Muscle layer of colon (tissue), 2 donors: ENCODE data around the gene OBSL1.

Experiments
- H3K27ac ChIP-seq: one replicate; pipeline ENCODE4 v1.7.0; 2013; ENCODE audit warnings: low read depth, mild to moderate bottlenecking, low read length, moderate library complexity
- H3K27me3 ChIP-seq, 2 donors: one replicate each; pipeline ENCODE4 v1.7.0; 2013; ENCODE audit warnings: low read length in 2 of 2, mild to moderate bottlenecking in 2 of 2; ENCODE audit not compliant: insufficient read depth in 2 of 2, control insufficient read depth in 1 of 2
- H3K36me3 ChIP-seq: one replicate; pipeline ENCODE4 v1.7.0; 2013; ENCODE audit warnings: mild to moderate bottlenecking, low read length; ENCODE audit not compliant: insufficient read depth
- H3K4me1 ChIP-seq: one replicate; pipeline ENCODE4 v1.7.0; 2013; ENCODE audit warnings: mild to moderate bottlenecking, low read length; ENCODE audit not compliant: insufficient read depth
- H3K4me3 ChIP-seq, 2 donors: one replicate each; pipeline ENCODE4 v1.7.0; 2013; ENCODE audit warnings: low read length in 2 of 2, low read depth in 1 of 2, mild to moderate bottlenecking in 1 of 2, moderate library complexity in 1 of 2
- H3K9ac ChIP-seq: one replicate; pipeline ENCODE4 v1.7.0; 2013; ENCODE audit warnings: low read length
- H3K9me3 ChIP-seq: one replicate; pipeline ENCODE4 v1.7.0; 2013; ENCODE audit warnings: mild to moderate bottlenecking, low read length
- donor health status: abdominal sarcoma.
- donor health status: Adenocarcinoma of cecum.

OBSL1 gene

DNA sequence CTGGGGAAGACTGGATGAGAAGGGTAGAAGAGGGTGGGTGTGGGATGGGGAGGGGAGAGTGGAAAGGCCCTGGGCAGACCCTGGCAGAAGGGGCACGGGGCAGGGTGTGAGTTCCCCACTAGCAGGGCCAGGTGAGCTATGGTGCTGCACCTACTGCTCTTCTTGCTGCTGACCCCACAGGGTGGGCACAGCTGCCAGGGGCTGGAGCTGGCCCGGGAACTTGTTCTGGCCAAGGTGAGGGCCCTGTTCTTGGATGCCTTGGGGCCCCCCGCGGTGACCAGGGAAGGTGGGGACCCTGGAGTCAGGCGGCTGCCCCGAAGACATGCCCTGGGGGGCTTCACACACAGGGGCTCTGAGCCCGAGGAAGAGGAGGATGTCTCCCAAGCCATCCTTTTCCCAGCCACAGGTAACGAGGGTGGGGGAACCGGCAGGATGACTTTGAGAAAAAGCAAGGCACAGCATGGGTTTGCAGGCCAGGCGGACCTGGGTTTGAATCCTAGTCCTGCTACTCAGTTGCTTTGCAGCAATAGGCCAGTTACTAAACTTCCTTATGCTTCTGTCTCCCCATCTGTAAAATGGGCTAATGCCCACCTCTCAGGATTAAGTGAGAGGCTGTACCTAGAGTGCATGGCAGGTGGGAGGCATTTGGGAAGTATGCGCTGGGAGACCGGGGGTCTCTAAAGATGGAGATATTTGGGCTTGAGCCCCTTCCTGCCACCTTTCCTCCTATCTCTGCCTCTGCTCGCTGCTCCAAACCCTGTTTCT is 1.1 kb upstream of the OBSL1 start, which contains the start of gene INHA:
Gene INHA (plus strand): TSS at position 74 of the 765 bp plus-strand sequence. CDS start 65 bp downstream, at position 139.
- Histone ChIP-seq H3K27me3 (peaks cover 0 to 9% of the 10 kb centered on the region in 2 donors), H3K9ac (no peak within 1 kb of the TSS), H3K9me3 (no peaks in the 10 kb centered on the region), H3K27ac (peak within 1 kb of the TSS; percentile 54), H3K36me3 (peaks cover 9% of the 10 kb centered on the region), H3K4me3 (peak within 1 kb of the TSS; percentile 25 to 46), H3K4me1 (peaks cover 15% of the 10 kb centered on the region)

DNA sequence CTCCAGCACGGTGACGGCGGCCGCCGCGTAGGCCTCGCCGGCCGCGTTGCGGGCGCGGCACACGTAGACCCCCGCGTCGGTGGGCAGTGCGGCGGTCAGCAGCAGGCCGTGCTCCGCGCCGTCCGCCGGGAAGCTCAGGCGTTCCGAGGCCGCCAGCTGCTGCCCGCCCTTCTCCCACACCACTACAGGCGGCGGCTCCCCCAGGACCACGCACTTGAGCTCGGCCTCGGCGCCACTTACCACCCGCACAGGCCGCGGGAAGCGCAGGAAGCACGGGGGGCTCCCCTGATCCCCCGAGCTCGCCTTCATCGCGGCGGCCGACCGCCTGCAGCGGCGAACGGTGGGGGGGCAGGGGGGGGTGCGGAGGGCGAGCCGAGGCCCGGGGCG is 422 bp downstream of the OBSL1 start:
- H3K9ac ChIP-seq = no peak overlapping the region
- no peaks in the 10 kb centered on the region for H3K27me3 ChIP-seq
- H3K36me3 ChIP-seq = peaks cover 12% of the 10 kb centered on the region
- H3K4me1 ChIP-seq = peaks cover 15% of the 10 kb centered on the region
- H3K27ac ChIP-seq = peak overlapping the region; percentile 5
- no peaks in the 10 kb centered on the region for H3K9me3 ChIP-seq
- peak overlapping the region; percentile 45 to 46 for H3K4me3 ChIP-seq

DNA sequence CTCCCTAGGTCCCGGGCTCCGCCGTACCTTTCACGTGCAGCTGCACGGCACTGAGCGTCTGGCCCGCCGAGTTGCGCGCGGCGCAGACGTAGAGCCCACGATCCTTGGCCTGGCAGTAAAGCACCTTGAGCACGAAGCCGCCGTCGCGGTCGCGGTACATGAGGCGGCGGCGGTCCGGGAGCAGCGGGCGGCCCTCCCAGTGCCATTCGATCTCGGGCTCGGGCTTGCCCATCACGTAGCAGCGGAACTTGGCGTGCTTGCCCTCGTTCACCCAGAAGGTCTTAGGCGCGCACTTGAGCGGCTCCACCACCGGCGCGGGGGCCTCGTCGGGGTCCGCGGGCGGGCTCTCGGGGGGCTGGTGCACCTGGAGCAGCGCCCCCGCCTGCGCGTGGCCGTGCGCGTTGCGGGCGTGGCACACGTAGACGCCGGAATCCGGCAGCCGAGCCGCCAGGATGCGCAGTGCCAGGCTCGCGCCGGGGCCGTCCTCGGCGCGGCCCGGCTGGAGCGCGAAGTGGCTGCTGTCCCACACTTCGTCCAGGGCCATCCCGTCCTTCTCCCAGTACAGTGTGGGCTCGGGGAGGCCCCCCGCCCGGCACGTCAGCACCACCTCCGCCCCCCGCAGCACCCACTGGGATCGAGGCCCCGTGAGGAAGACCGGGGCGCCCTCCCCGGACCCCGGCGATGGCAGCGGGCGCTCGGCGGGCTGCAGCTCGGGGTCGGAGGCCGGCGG is 980 bp downstream of the OBSL1 start:
- peaks cover 15% of the 10 kb centered on the region for H3K4me1 ChIP-seq
- H3K27me3 ChIP-seq = no peaks in the 10 kb centered on the region
- H3K9ac ChIP-seq = no peak overlapping the region
- peak overlapping the region; percentile 5 for H3K27ac ChIP-seq
- no peaks in the 10 kb centered on the region for H3K9me3 ChIP-seq
- H3K36me3 ChIP-seq = peaks cover 15% of the 10 kb centered on the region
- peak overlapping the region; percentile 45 to 46 for H3K4me3 ChIP-seq

DNA sequence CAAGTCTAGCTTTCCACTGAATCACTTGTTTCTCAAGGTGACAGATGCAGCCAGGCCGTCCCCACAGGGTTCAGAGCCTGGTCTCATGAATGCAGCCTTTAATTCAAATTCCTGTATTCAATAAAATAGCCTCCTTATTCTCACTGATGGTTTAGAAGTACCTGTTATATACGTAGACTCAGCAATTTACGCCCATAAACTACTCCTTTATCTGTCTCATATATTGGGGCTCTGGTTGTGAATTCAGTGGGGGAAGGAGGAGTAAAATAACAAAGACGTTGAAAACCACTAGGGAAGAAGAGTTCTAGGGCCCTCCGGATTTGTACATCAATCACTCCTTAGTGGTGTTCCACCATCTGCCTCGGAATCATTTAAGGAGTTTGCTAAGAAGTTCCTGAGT is 1.7 kb downstream of the OBSL1 start:
- Histone ChIP-seq H3K27me3 (no peaks in the 10 kb centered on the region), H3K4me1 (peaks cover 15% of the 10 kb centered on the region), H3K9ac (no peak overlapping the region), H3K36me3 (peaks cover 15% of the 10 kb centered on the region), H3K27ac (no peak overlapping the region), H3K9me3 (no peaks in the 10 kb centered on the region), H3K4me3 (no peak overlapping the region)

DNA sequence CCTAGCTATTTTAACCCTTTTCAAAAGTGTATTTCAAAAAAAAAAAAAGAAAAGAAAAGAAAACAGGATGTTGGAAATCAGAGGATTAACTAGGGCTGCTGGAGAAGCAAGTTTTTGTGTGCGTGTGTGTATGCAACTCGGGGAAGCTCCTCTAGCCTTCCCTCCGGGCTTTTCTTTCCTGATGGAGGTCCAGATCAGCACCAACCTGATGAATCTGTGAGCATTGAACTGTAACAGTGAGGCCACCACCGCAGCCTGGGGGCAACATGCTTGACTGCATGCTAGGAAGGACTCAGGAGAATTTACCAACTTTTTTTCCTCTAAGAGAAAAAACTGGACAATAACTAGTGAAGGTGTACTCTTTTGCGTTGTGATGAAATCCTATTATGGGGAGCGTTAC is 2.3 kb downstream of the OBSL1 start:
- H3K4me3 ChIP-seq = no peak overlapping the region

DNA sequence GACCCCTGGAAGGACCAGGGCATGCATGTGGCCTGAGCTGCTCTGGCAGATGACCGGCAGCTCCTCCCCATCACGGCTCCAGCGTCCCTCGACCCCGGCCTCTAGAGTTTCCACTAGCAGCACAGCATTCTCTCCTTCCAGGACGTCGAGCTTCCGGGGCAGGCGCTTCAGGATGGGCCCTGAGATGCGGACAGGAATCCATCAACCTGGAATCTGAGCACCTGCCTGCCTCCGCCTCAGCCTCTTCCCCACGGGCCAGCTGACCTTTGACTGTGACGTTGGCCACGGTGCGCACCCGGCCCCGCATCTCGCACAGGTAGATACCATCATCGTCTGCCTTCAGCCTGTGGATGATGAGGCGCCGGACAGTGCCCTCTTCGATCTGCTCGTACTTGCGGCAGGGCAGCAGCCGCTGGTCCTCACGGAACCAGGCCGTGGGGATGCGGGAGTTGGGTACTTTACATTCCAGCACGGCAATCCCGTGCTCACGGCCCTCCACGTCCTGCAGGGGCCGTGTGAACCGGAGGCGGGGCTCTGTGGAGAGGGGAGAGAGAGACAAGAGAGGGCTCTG is 3.5 kb downstream of the OBSL1 start:
- Histone ChIP-seq H3K36me3 (peaks cover 26% of the 10 kb centered on the region), H3K9me3 (no peaks in the 10 kb centered on the region), H3K27me3 (no peaks in the 10 kb centered on the region), H3K4me1 (peaks cover 15% of the 10 kb centered on the region), H3K9ac (no peak overlapping the region), H3K27ac (no peak overlapping the region), H3K4me3 (no peak overlapping the region)

More for the DNA sequence above, 2.3 kb downstream of the OBSL1 start:
- Histone ChIP-seq H3K27ac (no peak overlapping the region), H3K9ac (no peak overlapping the region), H3K27me3 (no peaks in the 10 kb centered on the region), H3K9me3 (no peaks in the 10 kb centered on the region), H3K36me3 (peaks cover 15% of the 10 kb centered on the region), H3K4me1 (peaks cover 15% of the 10 kb centered on the region)

DNA sequence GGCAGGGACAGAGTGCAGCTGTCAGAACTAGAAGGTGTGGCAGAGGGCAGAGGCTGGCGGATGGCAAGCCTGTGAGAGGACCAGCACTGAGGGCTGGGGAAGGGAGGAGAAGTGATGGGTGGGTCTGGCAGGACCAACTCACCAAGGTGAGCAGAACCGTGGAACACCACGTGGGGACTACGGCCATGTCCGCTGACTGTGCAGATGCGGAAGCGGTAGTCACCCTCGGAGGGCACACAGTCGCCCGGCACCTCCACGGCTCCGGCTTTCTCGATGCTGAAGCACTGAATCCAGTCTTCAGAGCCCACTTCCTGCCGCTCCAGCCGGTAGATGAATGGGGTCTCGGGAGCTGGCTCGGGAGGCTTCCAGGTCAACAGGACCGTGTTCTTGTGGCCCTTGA is 4.2 kb downstream of the OBSL1 start:
- Histone ChIP-seq H3K27me3 (no peaks in the 10 kb centered on the region), H3K27ac (no peak overlapping the region), H3K9me3 (no peaks in the 10 kb centered on the region), H3K4me1 (peaks cover 15% of the 10 kb centered on the region), H3K9ac (no peak overlapping the region), H3K4me3 (no peak overlapping the region), H3K36me3 (peaks cover 33% of the 10 kb centered on the region)

DNA sequence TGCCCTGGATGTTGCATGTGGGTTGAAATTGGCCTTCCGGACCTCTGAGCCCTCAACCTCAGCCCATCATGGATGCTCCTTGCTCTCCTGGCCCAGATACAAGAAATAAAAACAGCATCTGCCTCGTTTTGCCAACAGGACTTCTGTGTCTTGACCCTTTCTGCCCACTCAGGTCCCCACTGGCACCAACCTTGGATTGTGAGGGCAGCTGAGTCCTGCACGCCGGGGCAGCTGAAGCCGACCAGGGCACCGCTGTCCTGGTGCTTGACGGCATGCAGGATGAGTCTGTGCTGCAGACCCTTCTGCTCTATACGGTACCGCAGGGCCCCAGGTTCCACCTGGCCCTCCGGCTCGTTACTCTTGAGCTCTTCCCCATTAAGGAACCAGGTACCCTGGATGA is 4.7 kb downstream of the OBSL1 start:
- H3K27ac ChIP-seq = no peak overlapping the region
- H3K9me3 ChIP-seq = no peaks in the 10 kb centered on the region
- H3K4me3 ChIP-seq = no peak overlapping the region
- no peak overlapping the region for H3K9ac ChIP-seq
- H3K27me3 ChIP-seq = no peaks in the 10 kb centered on the region
- peaks cover 38% of the 10 kb centered on the region for H3K36me3 ChIP-seq
- peaks cover 10% of the 10 kb centered on the region for H3K4me1 ChIP-seq

DNA sequence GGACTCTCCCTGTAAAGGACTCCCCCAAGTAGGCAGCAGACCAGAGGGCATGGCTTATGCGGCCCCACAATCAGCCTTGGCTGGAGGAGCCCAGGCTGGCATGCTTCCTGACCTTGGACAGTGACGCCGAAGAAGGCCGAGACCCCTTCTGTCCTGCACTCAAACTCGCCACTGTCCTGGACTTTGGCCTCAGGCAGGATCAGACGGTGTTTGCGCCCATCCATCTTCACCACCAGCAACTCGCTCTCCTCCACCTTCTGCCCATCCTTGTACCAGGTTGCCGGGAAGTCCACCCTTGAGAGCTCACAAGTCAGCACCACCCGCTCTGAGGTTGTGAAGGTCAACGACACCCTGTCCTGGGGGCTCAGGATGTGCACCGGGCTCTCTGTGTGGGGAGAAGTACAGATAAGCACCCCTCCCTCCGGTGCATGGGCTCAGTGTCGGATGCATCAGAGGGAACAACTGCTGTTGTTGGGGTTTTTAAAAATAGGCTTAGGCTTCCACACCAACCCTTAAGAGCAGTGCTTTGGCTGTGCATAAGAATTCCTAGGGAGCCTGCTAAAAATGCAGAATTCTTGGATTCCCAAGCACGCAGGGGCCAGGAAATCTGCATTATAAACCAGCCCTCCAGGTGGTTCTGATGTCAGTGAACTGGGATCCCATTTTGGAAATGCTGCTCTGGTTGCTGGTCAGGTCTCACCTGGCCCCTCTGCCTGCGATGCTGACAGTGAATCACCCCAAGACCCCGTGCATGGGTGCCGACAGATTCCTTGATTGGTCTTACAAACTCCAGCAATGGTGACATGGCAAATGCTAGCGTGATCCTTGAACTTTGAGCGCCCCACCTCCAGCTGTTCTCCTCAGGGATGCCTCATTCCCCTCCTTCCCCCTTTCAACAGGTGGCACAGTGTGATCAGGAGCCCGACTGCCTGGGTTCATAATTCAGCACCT is 5.9 kb downstream of the OBSL1 start:
- no peak overlapping the region for H3K9ac ChIP-seq
- H3K36me3 ChIP-seq = peaks cover 41% of the 10 kb centered on the region
- no peak overlapping the region for H3K27ac ChIP-seq
- H3K9me3 ChIP-seq = no peaks in the 10 kb centered on the region
- H3K27me3 ChIP-seq = no peaks in the 10 kb centered on the region
- H3K4me1 ChIP-seq = peaks cover 8% of the 10 kb centered on the region
- H3K4me3 ChIP-seq = no peak overlapping the region

DNA sequence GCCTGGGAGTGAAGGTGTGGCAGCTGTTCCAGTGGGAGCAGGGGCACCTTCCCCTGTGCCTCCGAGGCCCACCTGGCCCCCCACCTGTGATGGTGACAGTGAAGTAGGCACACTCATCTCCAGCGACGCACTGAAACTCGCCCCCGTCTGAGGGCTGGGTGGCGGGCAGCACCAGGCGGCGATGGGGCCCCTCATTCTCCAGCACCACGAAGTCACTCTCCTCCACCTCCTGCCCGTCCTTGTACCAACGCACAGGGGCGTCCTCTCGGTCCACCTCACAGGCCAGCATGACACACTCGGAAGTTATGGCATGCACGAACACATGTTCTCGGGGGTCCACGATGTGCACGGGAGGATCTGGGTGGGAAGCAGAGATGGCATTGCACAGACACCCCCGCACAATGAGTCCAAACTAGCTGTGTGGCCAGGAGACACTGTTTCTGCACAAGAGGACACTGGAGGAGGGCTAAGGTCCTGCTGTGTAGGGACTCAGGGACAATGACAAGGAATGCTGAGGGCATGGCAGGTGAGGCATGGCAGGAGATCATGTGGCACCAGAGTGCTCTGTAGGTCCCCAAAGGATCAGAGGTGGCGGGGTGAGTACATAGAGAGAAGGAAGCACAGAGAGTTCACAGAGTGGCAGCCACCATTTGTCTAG is 7.9 kb downstream of the OBSL1 start:
- Histone ChIP-seq H3K4me3 (no peak overlapping the region), H3K27me3 (no peaks in the 10 kb centered on the region), H3K4me1 (peaks cover 7% of the 10 kb centered on the region), H3K9ac (no peak overlapping the region), H3K36me3 (peaks cover 32% of the 10 kb centered on the region), H3K27ac (no peak overlapping the region), H3K9me3 (no peaks in the 10 kb centered on the region)
